HTERT RPE-1 (cell line): ENCODE data around the gene CTNND2.

Experiments used
- in situ Hi-C: fragments of 300-500 bp; cut with MboI; formaldehyde crosslinking; loops from 4 replicates; pipeline ENCODE4 v1.14.3; 2020; ENCODE audit warnings: low sequenced_read_pairs

Gene CTNND2

GRCh38 chr5:11527652-11528349, 376.4 kb downstream of the CTNND2 start:
- in situ Hi-C loops: no loop called here

- in situ Hi-C loops: no loop called here
These were observed 379.2 kb downstream of the CTNND2 start for GRCh38 chr5:11525020-11525419.

- in situ Hi-C loops: no loop called here
These were observed 380.1 kb downstream of the CTNND2 start for GRCh38 chr5:11524188-11524587.

GRCh38 chr5:11522796-11523195, 381.4 kb downstream of the CTNND2 start:
- in situ Hi-C loops: no loop called here

GRCh38 chr5:11520241-11520930, 383.9 kb downstream of the CTNND2 start:
- in situ Hi-C loops: no loop called here

GRCh38 chr5:11519236-11519635, 385.0 kb downstream of the CTNND2 start:
- in situ Hi-C loops: no loop called here

GRCh38 chr5:11518676-11519075, 385.6 kb downstream of the CTNND2 start:
- in situ Hi-C loops: no loop called here

- in situ Hi-C loops: no loop called here
These were observed 389.4 kb downstream of the CTNND2 start for GRCh38 chr5:11514705-11515432.

GRCh38 chr5:11511878-11512277, 392.4 kb downstream of the CTNND2 start:
- in situ Hi-C loops: no loop called here

- in situ Hi-C loops: no loop called here
These were observed 393.4 kb downstream of the CTNND2 start for GRCh38 chr5:11510889-11511288.

GRCh38 chr5:11509793-11510192, 394.5 kb downstream of the CTNND2 start:
- in situ Hi-C loops: no loop called here

- in situ Hi-C loops: no loop called here
These were observed 396.9 kb downstream of the CTNND2 start for GRCh38 chr5:11507156-11507910.

GRCh38 chr5:11504886-11505193, 399.4 kb downstream of the CTNND2 start:
- in situ Hi-C loops: no loop called here

- in situ Hi-C loops: no loop called here
These were observed 400.0 kb downstream of the CTNND2 start for GRCh38 chr5:11504065-11504885.

- in situ Hi-C loops: no loop called here
These were observed 401.5 kb downstream of the CTNND2 start for GRCh38 chr5:11502783-11503182.

GRCh38 chr5:11497651-11498050, 406.6 kb downstream of the CTNND2 start:
- in situ Hi-C loops: no loop called here

- in situ Hi-C loops: no loop called here
These were observed 408.0 kb downstream of the CTNND2 start for GRCh38 chr5:11496137-11496719.

GRCh38 chr5:11494340-11494739, 409.9 kb downstream of the CTNND2 start:
- in situ Hi-C loops: no loop called here

- in situ Hi-C loops: no loop called here
These were observed 412.7 kb downstream of the CTNND2 start for GRCh38 chr5:11491404-11492075.

GRCh38 chr5:11483630-11484029, 420.6 kb downstream of the CTNND2 start:
- in situ Hi-C loops: no loop called here
